G401 (cell line): ENCODE measurements around the gene SEPTIN10. TPM values are rescaled to one million over a fixed set of nuclear protein-coding genes. Genes with fewer than 3 reads are reported as not detected.
"Not testable (repeated sequence)": the region's sequence is repeated elsewhere in the genome, so short reads cannot be mapped to it uniquely, and the experiment has no call there.

Source experiments
- DNase-seq: peaks from one replicate; pipeline ENCODE4 v3.0.0-alpha.2; 2015; ENCODE audit warnings: low spot score
- in situ Hi-C: cut with HindIII; loops from 2 replicates; pipeline ENCODE4 v1.10.0; 2016; ENCODE audit warnings: low sequenced_read_pairs, mixed read lengths
- total RNA-seq: library from RNA; depleted of rRNA; stranded (reverse); fragments of >200 nt; shearing (Covaris generic); gene quantifications from 2 replicates; pipeline ENCODE4 v1.2.3, GENCODE V29; 2014

Gene SEPTIN10
- total RNA-seq, 1 experiment from 2014 or later: 6.4 TPM

DNA sequence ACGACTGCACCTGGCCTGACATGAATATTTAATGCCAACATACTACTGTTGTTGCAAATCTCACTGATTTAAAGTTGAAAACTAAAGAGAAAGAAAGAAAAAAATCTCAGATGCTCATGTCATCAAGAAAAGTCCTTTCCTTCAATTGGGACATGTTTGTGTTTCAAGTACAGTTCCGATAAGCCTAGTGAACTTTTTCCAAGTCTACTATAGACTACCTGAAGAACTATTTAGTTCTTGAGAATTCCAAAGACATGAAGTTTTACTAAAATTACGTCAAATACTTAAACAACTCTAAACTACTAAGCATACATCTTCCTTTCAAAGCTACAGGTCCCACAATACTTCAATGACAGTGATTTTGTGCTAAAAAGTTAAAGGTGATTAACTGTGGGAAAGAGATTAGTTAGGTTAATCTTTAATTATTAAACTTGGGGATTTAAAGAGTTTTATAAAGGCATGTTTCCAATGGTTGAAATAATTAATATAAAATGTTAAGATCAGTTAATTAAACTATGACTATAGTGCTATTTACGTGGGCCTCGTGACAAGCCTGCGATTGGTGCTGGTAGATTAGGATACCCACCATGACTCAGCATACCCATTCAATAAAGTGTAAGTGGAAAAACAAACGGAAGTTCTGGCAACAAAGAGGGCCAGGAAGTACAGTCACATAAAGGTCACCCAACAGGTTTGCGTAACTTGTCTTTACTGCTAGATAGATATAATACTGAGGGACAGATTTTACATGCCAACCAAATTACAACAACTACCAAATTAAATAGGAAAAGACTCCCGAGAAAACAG lies 55.5 kb downstream of the SEPTIN10 start:
- DNase-seq: no peak
- in situ Hi-C loops: no loop called here

DNA sequence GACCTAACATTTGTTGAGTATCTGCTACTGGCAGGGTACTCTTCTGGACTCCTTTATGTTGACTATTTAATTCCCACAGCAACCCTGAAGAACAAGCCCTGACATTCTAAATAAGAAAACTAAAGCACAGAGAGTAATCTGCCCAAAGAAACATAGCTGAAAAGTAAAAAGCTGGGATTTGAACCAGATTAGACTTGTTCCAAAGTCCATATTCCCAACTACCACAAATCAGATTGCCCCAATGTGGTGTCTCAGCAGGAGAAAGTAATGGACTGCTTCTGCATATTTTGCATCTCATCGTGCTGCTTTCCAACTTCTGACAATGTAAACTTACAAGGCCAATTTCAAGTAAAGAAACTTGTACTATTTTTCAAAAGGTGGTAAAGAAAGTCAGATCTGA lies 56.5 kb downstream of the SEPTIN10 start:
- no peak for DNase-seq
- in situ Hi-C loops: no loop called here

DNA sequence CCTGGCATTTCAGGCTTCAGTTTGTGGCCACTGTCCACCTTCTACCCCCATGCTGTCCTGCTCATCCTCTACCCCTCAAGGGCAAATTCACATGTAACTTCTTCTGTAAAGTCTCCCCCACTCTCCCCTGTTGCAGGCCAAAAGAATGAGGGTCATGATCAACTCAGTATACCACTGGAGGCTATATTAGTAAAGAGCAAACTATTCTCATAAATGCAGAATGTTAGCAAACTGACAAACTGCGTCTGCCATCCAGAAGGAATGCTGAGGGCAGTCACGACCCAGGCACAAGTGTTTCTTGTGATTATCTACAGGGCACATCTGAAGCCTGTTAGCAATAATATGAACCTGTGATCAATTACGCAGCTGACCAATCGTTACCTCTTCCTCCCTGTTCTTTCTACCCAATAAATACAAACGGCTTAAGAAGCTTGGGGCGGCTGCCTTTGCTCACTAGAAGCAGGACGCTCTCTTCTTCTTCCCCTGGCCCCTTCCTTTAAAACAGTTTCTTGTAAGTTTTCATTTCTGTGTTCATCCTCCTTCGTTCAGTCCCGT lies 58.3 kb downstream of the SEPTIN10 start:
- in situ Hi-C loops: no loop called here

DNA sequence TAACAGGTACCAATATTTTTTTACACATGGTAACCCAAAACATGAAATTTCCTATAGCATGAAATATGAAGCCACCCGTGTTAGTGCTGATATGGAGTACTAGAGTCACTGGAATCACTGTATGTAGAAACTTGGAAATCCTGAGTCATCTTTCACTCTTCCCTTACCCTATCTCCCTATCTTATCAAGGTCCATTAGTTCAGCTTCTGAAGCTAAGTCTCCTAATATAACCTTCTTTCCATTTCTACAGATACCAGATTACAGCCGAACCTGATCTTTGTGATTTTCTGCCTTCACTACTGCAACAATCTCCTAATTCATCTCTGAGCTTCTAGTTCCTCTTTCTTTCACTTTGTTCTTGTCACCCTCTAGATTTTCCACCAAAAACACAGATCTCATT lies 59.0 kb downstream of the SEPTIN10 start:
- in situ Hi-C loops: no loop called here

More for the DNA sequence above, 58.3 kb downstream of the SEPTIN10 start:
- no peak for DNase-seq

DNA sequence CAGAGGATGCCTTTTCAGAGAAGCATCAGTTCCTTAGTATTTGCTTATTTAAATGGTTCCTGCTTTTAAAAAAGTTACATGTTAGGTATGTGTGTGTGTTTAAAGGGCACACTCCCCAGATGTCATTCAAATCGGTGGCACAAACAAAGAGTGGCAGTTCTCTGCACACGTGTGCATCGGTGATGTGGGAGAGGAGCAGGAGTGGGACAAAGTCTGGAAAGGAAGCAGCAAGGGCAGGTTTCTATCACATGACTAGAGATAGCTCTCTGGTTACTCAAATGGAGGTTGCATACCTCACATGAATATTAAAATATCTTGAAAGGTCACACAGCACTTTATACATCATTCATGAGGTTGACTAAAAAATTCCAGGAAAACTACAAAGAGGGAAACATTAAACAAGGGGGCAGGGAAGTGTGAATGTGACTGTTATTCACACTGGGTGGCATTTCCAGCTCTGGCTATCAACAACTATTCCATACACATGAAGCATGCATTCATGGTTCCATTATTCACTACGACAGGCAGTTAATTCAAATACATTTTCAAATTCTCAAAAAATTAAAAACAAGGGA lies 64.7 kb downstream of the SEPTIN10 start:
- in situ Hi-C loops: no loop called here
- DNase-seq: no peak

More for the DNA sequence above, 59.0 kb downstream of the SEPTIN10 start:
- no peak for DNase-seq

DNA sequence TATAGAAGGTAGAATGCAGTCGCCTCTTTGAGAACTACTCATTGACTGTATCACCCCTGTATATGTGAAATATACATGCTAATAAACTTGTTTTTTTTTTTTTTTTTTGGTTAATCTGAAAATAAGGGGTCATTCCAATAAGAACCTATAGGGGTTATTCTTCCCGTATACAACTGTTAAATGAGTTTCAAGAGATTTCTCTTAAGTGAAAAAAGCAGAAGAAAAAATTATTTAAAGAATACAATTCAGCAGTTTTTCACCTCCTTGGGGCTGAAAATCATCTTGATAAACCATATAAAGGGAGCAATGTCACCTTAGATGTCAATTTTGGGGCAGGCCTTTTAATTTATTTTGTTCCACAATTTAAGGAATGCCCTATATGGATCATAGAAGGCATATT lies 66.5 kb downstream of the SEPTIN10 start:
- DNase-seq: no peak
- in situ Hi-C loops: no loop called here

DNA sequence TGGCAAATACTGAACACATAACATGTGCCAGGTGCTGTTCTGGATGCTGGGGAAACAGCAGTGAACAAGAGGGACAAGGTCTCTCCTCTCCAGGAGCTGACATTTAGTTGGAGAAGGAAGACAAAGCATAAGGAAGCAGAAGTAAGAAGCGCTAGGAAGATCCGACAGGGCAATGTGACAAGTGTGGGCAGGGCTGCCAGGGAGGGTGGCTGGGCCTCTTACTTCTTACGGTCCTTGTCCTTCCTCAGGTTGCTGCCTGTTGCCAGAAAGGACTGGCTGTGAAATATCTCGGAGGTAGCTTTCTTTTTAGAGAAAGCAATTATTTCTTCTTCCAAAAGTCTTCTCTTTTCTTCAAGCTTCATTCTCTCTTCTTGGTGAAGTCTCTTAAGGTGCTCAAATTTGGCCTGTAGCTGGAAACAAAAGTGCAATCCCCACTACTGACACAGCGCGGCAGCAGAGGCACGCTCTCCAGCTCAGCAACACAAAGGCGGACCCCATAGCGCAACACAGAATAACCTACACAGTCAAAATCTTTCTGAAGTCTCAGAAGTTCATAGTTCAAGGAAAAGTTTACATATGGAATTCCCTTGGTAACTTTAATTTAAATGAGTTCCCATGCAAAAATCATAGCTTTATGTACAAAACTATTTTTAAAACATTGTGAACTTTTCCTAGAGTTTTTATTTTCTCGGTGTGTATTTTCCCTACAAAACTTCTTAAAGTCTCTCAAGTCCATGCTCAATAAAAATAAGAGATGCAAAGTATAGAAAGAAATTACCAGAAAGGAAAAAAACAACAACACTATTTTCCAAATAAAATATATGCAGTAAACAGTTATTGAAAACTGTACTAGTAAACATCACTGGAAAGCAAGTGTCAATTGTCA lies 67.7 kb downstream of the SEPTIN10 start:
- in situ Hi-C loops: no loop called here
- peak; percentile 66 for DNase-seq

DNA sequence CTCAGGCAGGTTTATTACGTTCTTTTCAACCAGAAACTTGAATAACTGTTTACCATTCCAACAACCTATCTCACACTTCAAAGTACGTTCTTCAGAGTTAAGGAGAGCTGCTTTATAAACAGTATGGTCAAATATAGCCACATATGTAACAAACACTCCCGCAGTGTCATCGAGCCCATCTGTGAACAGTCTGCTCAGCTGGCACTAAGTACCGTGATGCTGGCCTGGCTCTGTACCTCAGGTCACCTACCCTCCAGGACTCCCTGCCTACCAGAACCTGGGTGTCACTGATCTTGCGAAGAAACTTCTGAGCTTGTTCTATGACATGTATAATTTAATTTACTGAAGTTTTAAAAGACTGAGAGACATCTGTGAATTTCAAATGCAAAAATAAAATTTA lies 71.4 kb downstream of the SEPTIN10 start:
- in situ Hi-C loops: no loop called here
- peak; percentile 8 for DNase-seq

DNA sequence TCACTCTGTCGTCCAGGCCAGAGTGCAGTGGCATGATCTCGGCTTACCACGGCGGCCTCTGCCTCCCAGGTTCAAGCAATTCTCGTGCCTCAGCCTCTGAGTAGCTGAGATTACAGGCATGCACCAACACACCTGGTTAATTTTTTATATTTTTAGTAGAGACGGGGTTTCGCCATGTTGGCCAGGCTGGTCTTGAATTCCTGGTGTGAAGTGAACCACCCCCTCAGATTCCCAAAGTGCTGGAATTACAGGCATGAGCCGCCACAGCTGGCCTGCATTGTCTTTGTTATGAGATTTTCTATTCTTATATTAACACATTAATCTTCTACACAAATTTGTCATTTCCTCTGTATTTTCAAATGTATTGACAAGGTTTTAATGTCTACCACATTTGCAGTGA lies 75.2 kb downstream of the SEPTIN10 start:
- DNase-seq: no peak
- in situ Hi-C loops: no loop called here

DNA sequence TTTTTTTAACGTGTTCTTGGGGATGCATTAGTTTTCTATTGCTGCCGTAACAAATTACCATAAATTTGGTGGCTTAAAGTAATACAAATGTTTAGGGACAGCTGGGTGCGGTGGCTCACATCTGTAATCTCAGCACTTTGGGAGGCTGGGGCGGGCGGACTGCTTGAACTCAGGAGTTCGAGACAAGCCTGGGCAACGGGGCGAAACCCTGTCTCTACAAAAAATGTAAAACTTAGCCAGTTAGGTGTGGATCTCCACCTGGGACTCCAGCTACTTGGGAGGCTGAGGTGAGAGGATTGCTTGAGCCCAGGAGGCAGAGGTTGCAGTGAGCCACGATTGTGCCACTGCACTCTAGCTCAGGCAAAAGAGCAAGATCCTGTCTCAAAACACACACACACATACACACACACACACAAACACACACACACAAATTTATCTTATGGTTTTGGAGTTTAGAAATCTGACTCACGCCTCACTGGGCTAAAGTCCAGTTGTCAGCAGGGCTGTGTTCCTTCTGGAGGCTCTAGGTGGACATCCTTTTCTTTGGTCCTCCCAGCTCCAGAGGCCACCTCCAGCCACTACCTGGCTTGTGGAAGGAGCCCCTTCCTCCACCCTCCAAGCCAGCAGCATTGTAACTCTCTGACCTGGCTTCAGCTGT lies 76.1 kb downstream of the SEPTIN10 start:
- in situ Hi-C loops: no loop called here
- no peak for DNase-seq

DNA sequence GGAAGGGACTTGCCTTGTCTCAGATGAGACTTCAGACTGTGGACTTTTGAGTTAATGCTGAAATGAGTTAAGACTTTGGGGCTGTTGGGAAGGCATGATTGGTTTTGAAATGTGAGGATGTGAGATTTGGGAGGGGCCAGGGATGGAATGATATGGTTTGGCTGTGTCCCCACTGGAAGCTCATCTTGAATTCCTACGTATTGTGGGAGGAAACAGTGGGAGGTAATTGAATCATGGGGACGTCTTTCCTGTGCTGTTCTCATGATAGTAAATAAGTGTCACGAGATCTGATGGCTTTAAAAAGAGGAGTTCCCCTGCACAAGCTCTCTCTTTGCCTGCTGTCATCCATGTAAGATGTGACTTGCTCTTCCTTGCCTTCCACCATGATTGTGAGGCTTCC lies 77.2 kb downstream of the SEPTIN10 start:
- in situ Hi-C loops, DNase-seq: not testable (repeated sequence)

DNA sequence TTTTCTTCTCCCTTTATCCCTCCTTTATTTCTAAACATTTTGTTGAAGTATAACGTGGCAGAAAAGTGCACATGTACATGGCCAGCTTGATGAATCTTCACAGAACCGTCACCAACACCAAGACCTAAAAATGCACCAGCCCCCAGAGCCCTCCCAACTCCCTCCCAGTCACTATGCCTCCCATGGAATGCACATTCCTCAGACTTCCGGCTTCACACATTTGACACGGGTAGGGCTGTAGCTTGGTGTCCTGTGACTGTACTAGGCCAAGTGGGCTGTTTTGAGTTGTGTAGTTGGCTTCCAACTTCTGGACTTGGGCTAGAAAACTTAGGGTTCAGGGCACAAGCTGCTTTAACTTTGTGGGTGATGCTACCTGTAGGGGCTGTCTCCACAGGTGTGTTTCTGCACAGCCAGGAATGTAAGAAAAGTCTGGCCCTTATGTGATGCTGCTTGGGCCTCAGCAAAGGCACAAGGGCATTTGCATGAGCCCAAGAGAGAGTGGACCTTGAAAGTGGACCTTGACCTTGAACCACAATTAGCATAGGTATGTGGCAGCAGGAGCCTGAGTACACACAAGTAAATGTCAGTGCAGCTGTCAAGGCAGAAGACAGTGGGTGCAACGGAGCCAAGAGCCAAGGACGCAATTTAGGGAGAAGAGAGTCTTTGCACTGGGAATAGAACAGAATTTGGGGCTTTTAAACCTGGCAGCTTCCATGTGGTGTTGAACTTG lies 78.4 kb downstream of the SEPTIN10 start:
- in situ Hi-C loops: no loop called here
- DNase-seq: no peak

DNA sequence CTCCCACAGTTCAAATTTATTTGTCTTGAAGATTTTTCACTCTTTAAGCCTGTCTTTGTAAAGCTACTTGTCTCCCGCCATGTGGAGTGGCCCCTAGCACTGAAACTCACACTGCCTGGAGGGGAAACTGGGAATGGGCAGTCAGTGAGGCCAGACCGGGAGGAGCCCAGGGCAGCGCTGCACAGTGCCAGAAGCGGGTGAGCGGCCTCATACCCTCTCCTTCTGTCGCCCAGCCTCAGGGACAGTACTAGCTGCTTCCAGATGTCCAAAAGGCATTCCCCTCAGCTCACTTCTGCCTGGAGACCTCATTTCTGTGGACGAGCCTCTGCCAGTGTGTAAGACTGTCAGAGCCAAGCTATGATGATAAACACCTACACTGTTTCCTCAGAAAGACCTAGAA lies 79.9 kb downstream of the SEPTIN10 start:
- DNase-seq: no peak

DNA sequence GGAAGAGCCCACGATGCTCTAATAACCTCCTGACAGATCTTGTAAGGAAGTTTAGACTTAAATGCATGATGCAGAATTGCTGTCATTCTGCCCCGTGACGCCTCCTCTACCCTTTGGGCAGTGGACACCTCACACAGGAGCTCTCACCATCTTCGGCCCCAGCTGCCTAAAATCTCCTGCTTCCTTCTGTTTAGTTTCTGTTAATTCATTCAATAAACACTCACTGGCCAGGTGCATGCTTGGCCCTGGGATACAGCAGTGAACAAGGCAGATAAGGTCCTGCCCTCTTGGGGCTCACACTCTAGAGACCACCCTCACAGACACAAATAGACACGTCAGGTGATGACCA lies 81.1 kb downstream of the SEPTIN10 start:
- DNase-seq: no peak
- in situ Hi-C loops: no loop called here

More for the DNA sequence above, 79.9 kb downstream of the SEPTIN10 start:
- in situ Hi-C loops: no loop called here

DNA sequence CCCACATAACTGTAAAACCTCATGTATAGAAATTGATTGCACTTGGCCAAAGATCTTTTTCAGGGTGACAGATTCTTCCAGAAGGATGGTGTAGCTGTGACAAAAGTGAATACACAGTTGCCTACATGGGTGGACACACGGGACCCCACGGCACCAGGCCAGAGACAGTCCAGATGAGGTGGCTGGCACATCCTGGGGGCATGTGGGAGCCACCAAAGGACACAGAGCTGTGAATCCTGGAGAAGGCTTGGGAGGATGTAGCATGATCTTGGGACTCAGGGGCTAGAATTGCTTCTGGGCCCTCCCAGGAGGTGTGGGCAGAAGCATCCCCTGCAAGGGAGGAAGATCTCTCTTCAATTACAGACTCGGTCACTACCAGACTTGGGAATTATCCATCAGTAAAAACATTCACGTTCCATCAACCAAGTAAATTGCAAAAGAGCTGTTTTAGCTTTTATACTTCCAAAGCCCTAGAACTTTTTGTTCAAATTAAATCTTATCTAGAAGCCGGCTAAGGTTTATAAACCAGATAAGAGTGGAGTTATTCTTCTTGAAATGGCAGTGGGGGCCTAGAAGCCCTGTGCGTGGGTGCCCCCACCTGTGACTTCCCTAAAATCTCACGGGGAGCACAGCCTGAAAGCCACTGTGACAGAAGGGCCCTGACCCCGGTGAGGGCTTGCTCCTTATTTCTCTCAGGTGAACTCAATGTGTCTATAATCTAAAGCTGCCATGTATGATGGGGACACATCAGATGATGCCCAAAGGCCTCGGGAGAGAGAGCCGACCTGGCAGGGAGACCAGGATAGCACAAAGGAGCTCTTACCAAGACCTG lies 81.7 kb downstream of the SEPTIN10 start:
- in situ Hi-C loops: no loop called here
- DNase-seq: no peak

DNA sequence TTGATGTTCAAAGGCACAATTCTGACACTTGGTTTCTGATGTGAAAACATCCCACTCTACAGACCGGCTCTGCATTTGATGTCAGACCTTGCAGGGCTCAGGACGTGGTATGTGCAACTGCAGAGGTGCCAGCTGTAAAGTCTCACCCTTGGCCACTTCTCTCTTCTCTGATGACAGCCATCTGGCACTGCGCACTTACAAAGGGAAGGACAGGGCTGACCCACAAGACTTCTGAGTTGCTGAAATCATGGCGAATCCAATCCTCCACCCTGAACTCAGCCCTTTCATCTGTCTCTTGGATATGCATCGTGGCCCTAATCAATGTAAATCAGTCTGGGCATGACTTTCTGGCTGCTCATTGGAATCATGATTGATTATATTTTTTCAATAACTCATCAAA lies 82.5 kb downstream of the SEPTIN10 start:
- in situ Hi-C loops: no loop called here

DNA sequence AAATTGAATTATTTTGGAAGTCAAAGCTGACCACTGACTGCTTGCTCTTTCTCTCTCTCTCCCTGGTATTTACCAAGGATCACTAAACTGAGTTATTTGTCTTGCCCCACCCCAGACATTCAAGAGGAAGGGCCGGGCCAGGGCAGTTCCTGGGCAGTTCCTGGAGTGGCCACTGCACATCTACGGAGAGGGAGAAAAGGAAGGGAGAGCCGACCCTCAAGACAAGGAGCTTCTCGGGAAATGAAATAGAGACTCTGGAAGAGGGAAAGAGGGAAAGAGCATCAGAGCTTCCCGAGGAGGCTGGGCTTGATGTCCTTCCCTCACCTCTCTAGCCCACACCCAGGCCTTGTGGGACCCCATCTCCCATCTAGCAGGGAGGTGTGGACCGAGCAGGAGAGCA lies 83.1 kb downstream of the SEPTIN10 start:
- no peak for DNase-seq
- in situ Hi-C loops: no loop called here

More for the DNA sequence above, 82.5 kb downstream of the SEPTIN10 start:
- no peak for DNase-seq
